ENCODE data around the gene PNLIPRP3.
"Not testable (repeated sequence)": the region's sequence is repeated elsewhere in the genome, so short reads cannot be mapped to it uniquely, and the experiment has no call there.

PNLIPRP3 gene

GRCh38 chr10:116427671-116428070, at the start of gene PNLIPRP3:
Gene PNLIPRP3, plus strand, starts transcription at chr10:116427847. Its CDS starts 166 bp downstream, at chr10:116428013.
- DNase-seq (ENCODE audit: low spot score) = no peak

DNA sequence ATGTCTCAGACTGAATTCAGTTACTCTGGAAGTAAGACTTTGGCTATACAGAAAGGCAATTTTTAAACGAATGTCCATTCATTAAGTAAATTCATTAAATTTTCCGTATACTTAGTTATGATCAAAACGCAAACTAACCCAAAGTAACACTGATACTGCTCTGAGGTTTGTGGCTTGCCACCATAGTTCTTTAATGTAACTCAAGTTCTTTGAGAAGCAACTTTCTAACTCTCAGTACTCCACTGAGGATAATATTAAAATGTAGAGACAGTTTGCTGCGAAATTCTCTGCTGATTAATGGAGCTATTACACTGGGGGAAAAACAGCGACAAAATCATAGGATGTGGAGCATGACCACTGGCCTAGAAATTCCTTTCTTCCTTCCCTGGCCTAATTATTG, 45.4 kb upstream of the PNLIPRP3 start:
- DNase-seq (ENCODE audit: low spot score) = no peak

GRCh38 chr10:116385311-116385710, 42.3 kb upstream of the PNLIPRP3 start:
- peak; percentile 8 for DNase-seq (ENCODE audit: low spot score)

GRCh38 chr10:116385994-116386809, 41.4 kb upstream of the PNLIPRP3 start:
- peak; percentile 47 for DNase-seq (ENCODE audit: low spot score)

GRCh38 chr10:116393246-116393831, 34.3 kb upstream of the PNLIPRP3 start:
- not testable (repeated sequence) for DNase-seq (ENCODE audit: low spot score)

DNA sequence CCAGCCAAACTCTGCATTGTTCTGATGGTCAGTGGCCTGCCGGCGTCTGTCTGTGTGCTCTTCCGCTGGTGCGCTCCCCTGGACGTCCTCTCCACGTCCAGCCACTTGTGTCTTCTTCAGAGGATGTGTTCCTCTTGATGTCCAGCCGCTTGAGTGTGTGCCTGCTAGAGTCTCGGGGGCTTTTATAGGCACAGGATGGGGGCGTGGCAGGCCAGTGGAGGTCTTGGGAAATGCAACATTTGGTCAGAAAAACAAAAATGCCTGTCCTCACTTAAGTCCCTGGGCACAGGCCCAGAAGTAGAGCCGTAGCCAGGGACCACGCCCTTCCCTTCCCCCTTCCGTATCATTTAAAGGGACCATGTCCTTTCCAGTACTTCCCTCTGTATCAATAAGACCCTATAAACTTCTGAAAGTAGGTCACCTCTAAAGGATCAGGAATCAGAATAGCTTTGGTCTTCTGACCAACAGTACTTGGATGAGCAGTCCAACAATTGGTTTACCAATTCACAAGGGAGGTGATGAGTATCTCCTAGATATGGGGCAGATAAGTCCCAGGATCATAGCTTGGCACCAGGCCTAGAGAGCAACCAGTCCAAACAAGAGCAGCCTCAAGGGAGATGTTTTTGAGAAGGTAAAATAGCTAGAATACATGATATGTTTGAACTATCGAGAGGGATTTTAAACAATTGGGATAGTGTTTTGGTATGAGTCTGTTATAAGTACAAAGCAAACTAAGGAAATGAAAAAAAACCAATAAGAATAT, 32.2 kb upstream of the PNLIPRP3 start:
- DNase-seq (ENCODE audit: low spot score) = no peak

DNA sequence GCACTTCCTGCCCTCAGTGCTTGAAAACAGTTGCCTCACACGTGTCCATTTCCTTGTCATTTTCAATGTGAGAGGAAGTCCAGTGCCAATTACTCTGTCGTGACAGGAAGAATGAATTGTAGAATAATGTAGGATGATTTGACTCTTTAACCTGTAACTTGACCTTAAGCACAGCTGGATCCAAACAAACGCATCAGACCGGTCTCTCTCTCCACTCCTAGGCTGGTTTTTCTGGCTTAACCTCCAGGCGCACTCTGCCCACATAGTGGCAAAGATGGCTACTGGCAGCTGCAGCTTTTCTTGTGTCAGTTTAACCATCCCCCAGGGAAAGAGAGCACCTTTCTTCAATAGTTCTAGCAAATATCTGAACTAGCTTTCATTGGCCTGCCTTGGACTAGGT, 29.4 kb upstream of the PNLIPRP3 start:
- no peak for DNase-seq (ENCODE audit: low spot score)

GRCh38 chr10:116402858-116403257, 24.8 kb upstream of the PNLIPRP3 start:
- DNase-seq (ENCODE audit: low spot score) = no peak

DNA sequence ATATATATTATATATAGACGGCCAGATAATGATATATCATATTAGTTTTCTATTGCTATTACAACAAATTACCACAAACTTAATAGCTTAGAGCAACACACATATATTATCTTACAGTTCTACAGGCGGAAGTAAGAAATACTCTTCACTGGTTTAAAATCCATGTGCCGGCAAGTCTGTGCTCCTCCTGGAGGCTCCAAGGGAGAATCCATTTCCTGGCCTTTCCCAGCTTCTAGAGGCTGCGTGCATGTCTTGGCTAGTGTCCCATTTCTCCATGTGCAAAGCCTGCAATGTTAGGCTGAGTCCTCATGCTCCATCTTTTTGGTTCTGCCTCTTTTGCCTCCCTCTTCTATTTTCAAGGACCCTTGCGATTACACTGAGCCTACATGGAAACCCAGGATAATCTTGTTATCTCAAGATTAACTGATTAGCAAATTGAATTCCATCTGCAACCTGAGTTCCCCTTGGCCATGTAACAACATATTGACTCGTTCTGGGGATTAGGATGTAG, 23.9 kb upstream of the PNLIPRP3 start:
- no peak for DNase-seq (ENCODE audit: low spot score)

GRCh38 chr10:116408719-116409118, 18.9 kb upstream of the PNLIPRP3 start:
- DNase-seq (ENCODE audit: low spot score) = peak; percentile 4

DNA sequence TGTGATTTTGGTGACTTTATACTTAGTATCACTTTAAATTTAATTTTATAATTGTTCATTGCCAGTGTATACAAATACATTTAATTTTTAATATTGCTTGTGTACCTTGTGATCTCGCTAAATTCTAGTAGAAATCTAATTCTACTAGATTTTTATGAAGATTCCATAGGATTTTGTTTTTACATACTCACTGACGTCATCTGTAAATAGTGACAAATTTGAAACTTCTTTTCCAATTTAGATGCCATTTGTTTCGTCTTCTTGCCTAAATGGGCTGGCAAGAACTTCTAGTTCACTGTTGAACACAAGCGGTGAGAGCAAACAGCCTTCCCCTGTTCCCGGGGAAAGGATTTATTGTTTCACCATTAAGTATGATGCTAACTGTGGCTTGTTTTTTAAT, 17.3 kb upstream of the PNLIPRP3 start:
- no peak for DNase-seq (ENCODE audit: low spot score)

GRCh38 chr10:116417821-116418220, 9.8 kb upstream of the PNLIPRP3 start:
- no peak for DNase-seq (ENCODE audit: low spot score)

DNA sequence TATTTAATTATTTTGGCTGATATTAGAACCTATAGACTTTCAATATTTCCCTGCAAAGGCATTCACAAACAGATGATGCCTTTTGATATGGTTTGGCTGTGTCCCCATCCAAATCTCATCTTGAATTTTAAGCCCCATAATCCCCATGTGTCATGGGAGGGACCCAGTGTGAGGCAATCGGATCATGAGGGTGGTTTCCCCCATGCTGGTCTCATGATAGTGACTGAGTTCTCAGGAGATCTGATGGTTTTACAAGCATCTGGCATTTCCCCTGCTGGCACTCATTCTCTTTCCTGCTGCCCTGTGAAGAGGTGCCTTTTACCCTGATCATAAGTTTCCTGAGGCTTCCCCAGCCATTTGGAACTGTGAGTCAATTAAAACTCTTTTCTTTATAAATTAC, 9.3 kb upstream of the PNLIPRP3 start:
- no peak for DNase-seq (ENCODE audit: low spot score)

- DNase-seq (ENCODE audit: low spot score) = no peak
Measured at GRCh38 chr10:116421815-116422214, 5.8 kb upstream of the PNLIPRP3 start.

DNA sequence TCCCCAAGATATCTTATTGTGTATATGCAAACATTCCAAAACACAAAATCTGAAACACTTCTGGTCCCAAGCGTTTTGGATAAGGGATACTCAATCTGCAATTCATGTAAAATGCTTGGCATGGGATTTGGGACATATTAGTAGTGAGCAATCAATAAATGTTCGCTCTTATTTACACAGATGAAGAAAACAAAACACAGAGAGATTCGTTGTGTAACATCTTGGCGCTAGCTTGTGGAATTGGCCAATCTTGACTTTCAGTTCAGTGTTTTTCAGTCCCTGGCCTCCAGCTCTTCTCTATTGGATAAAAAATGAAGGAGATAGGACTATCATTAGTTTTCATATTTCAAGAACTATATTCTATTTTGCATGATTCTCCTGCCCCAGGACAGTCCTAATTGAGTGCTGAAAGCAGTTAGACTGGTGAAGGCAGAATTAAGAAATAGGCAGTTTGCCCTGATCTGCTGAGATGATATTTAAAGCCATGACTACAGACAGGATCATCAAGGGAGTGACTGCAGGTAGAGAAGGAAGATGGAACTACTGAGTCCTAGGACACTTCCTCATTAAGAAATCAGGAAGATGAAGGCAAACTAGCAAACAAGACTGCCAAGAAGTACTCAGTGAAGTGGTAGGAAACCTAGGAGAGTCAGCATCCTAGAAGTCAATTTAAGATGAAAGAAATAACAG, 1.8 kb downstream of the PNLIPRP3 start:
- no peak for DNase-seq (ENCODE audit: low spot score)

- DNase-seq (ENCODE audit: low spot score) = no peak
Measured at GRCh38 chr10:116430288-116430687, 2.6 kb downstream of the PNLIPRP3 start.

DNA sequence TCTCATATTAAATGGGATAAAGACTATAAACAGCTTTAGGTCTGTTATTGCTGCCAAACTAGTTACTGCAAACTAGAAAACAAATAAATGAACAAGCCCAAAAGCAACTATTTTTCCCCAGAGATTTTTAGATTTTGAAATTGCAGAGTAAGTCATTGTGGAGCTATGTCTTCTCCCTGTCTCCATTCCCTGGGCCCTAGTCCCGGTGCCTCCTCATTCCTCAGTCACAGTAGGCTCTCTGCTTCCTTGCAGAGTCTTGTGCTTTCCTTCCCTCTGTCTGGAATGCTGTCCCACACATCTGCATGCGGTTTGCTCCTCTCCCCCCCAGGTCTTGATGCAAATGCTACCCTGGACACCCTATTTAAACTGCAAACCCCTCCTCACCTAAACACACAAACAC, 4.0 kb downstream of the PNLIPRP3 start:
- no peak for DNase-seq (ENCODE audit: low spot score)

DNA sequence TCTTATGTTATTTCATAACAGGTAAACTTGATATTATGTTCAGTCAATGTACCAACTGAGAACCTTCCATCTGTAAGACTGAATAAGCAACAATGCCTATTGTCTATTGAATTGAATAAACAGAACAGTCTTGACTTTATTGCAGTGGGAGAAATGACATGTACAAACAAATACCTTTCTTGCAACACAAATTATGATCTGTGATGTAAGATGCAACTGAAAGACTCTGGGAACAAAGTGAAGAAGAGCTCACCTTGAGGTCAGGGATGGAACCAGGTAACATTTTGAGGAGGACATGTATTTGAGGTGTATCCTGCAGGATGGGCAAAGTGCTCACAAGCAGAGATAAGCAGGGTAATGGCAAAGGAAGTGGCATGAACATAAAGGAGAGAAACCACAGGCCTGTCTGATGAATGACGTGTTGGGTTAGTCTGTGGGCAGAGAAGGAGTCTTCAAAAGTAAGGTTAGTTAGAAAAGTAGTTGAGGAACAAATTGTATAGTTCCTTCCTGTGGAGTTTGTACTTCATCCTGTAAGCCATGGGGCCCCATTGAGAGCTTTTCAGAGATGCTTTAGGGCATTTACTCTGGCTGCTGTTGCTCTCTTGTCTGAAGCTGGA, 9.5 kb downstream of the PNLIPRP3 start:
- no peak for DNase-seq (ENCODE audit: low spot score)

DNA sequence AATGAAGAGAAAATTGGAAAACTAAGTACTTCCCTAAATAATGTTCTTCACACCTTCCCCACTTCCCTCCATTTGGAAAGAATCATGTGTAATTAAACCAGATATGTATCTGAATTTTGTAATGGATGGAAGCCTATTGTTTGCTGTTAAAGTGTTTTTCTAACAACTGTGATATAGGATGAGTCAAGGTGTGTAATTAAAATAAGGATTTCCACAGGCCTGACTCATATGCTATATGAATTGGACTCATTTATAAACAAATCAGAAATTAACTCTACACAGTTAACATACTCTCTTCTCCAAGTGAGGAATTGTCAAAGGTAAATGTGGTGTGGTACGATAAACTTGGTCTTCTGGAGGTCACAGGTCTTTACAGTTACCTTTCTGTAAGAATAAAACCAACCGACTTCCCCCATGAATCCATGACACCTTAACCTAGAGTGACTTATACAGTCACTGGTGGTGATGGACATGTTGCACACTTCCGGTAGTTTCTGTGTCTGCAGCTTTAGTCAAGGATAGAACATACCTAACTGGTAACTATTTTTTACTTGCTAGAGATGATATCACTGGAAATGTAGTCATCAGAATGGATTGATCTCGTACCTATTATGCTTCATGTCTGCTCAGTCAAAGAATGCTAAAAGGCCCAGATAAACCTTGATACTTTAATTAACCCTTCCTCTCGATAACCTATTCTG, 12.8 kb downstream of the PNLIPRP3 start:
- DNase-seq (ENCODE audit: low spot score) = no peak

- peak; percentile 41 for DNase-seq (ENCODE audit: low spot score)
Measured at GRCh38 chr10:116444527-116445142, 17.0 kb downstream of the PNLIPRP3 start.

GRCh38 chr10:116450861-116451260, 23.2 kb downstream of the PNLIPRP3 start:
- no peak for DNase-seq (ENCODE audit: low spot score)

All from NAMALWA (cell line).